ENCODE measurements around the gene STAT3.

DNA sequence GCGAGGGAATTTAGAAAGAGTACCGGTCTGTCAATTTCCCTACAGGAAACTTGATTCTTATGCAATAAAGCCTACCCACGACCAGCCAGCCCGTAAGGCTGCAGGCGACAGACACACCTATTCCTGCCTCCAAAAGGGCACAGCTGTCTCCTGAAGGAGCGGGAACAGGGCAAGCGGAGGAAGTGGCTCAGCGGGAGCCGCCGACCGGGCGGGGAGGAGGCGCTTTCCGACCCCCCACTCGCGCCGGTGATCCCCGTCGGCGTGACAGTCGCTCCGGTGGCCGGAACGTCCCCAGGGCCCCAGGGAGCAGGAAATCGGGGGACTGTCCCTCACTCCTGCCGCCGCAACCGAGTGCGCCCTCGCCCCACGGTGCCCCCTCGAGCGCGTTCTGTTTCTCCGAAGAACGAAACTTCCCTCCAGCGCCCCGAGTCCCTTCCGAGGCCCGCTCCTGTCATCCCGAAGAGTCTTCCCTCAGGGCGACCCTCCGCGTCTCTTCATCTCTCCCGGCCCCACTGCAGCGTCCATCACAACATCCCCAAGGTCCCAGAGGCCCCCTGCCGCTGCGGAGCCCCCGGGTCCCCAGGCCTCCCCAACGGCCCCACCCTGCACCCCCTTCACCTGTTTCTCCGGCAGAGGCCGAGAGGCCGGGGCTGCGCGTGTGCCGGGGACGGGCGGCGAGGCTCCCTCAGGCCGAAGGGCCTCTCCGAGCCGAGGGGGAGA is 421 bp downstream of the STAT3 start:
- TF ChIP-seq ZSCAN29 (CRISPR knock-in tag; conservative IDR thresholded peaks at IDR 0.05) (no peak), YY1 (IDR thresholded peaks at IDR 0.05; ENCODE audit: insufficient read depth, insufficient replicate concordance, low read depth, low read length) (no peak), ATF7 (IDR thresholded peaks at IDR 0.05) (no peak), ATF7 (CRISPR knock-in tag; IDR thresholded peaks at IDR 0.05) (no peak), HCFC1 (IDR thresholded peaks at IDR 0.05; ENCODE audit: low read depth, low read length) (no peak), JUNB (CRISPR knock-in tag; IDR thresholded peaks at IDR 0.05; ENCODE audit: borderline replicate concordance) (no peak), PHB2 (IDR thresholded peaks at IDR 0.05; ENCODE audit: partially characterized antibody) (no peak), EZH2 (conservative IDR thresholded peaks at IDR 0.05; ENCODE audit: low read depth, low read length) (no peak)
- TF ChIP-seq, protein P1, sequence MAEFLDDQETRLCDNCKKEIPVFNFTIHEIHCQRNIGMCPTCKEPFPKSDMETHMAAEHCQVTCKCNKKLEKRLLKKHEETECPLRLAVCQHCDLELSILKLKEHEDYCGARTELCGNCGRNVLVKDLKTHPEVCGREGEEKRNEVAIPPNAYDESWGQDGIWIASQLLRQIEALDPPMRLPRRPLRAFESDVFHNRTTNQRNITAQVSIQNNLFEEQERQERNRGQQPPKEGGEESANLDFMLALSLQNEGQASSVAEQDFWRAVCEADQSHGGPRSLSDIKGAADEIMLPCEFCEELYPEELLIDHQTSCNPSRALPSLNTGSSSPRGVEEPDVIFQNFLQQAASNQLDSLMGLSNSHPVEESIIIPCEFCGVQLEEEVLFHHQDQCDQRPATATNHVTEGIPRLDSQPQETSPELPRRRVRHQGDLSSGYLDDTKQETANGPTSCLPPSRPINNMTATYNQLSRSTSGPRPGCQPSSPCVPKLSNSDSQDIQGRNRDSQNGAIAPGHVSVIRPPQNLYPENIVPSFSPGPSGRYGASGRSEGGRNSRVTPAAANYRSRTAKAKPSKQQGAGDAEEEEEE (CRISPR knock-in tag; IDR thresholded peaks at IDR 0.05; ENCODE audit: borderline replicate concordance): no peak
